Measurements from ENCODE around the gene DCDC2C. TPM values are rescaled to one million over a fixed set of nuclear protein-coding genes. Genes with fewer than 3 reads are reported as not detected.

The DCDC2C gene
- total RNA-seq, 1 donor from 2014 or later = not detected

DNA sequence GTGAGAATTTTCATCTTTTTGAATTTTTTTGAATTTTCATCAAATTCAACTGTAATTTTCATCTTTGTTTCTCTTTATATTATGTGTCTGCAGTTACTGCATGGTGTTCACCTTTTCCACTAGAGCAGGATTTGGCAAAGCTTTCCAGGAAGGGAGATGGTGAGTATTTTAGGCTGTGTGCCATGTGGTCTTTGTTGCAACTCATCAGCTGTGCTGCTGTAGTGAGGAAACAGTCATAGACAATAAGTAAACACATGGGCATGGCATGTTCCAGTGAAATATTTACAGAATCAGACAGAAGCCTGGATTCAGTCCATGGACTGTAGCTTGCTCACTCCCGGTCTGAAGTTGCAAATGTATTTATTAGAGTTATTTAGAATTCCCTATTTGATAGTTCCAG is 120.4 kb downstream of the DCDC2C start:
- Histone ChIP-seq H3K27ac (no peak overlapping the region), H3K9me3 (no peaks in the 10 kb centered on the region), H3K36me3 (no peaks in the 10 kb centered on the region), H3K27me3 (no peaks in the 10 kb centered on the region), H3K4me3 (no peak overlapping the region), H3K4me1 (no peaks in the 10 kb centered on the region)
- ATAC-seq = no peak
- DNase-seq = no peak
- TF ChIP-seq CTCF (IDR thresholded peaks at IDR 0.05) = no peak
- intact Hi-C loops (cut with DNase I) = no loop called here

DNA sequence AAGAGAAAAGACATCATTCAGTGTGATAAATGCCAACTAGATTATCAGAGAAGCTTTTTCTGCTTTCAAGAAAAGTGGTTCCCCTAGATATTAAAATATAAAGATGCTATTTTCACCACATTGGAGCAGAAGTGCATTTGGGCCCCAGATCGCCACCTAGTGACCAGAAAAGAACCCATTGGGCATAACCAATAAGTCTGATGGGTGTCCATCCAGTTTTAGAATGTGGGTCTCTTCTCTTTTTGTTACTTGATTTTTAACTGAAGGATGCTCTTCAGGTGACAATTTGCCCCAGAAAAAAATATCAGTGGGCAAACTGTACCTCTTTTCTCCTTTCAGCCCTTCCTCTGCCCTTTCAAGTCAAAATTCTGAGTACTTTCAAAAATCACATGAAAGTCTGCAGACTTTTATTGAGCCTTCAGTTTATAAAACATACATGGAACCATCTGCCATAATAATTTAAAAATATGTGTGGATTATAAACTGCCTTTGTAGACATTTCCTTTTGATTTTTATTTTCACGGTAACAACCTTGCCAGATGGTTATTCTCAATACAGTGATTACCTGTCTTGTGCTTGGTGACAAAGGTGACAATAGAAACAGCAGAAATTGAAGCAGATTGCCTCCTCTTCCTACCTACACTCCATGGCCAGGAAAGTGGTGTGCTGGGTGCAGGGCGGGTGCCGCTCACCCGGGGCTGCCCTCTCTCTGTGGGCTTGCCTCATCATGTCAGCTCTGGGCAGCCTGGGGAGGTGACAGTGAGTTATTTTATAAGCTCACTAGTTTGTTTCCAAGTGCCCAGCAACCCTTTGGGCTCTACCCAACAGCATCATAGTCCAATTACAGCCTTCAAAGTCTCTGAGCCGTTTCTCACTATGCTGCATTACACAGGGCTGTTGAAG is 124.5 kb downstream of the DCDC2C start:
- ATAC-seq (no peak), DNase-seq (no peak)
- peaks cover under 1% of the 10 kb centered on the region for H3K27me3 ChIP-seq
- no peak overlapping the region for H3K27ac ChIP-seq
- H3K4me3 ChIP-seq = no peak overlapping the region
- peak; percentile 66 for TF ChIP-seq CTCF (IDR thresholded peaks at IDR 0.05)
- H3K36me3 ChIP-seq = no peaks in the 10 kb centered on the region
- intact Hi-C loops (cut with DNase I) = no loop called here
- no peaks in the 10 kb centered on the region for H3K9me3 ChIP-seq
- H3K4me1 ChIP-seq = no peaks in the 10 kb centered on the region

GRCh38 chr2:3830796-3831195 is 127.4 kb downstream of the DCDC2C start:
- no peaks in the 10 kb centered on the region for H3K36me3 ChIP-seq
- ATAC-seq = no peak
- H3K4me3 ChIP-seq = no peak overlapping the region
- DNase-seq = no peak
- peaks cover 12% of the 10 kb centered on the region for H3K27me3 ChIP-seq
- intact Hi-C loops (cut with DNase I) = no loop called here
- TF ChIP-seq CTCF (IDR thresholded peaks at IDR 0.05) = no peak
- H3K4me1 ChIP-seq = no peaks in the 10 kb centered on the region
- H3K27ac ChIP-seq = no peak overlapping the region
- no peaks in the 10 kb centered on the region for H3K9me3 ChIP-seq

- DNase-seq = no peak
- peaks cover 17% of the 10 kb centered on the region for H3K27me3 ChIP-seq
- intact Hi-C loops (cut with DNase I) = no loop called here
These were observed 133.7 kb downstream of the DCDC2C start for GRCh38 chr2:3837086-3837485.

DNA sequence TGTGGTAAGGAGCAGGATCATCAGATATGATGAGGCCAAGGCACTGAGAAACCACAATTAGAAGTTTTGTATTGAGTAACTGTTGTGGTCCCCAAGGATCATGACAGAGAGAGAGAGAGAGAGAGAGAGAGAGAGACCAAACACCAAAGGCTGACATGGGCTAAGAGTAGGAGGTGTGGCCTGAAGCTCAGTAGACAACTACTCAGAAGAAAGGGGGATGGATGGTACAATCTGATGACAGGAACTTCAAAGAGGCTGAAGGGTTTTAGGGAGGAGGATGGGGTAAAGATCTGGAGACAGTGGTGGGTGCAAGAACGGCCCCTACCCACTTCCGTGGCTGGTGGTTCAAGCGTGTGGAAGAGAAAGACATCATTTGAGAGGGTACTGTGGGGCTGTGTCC is 135.0 kb downstream of the DCDC2C start:
- H3K9me3 ChIP-seq = no peaks in the 10 kb centered on the region
- no peak for DNase-seq
- no peak for TF ChIP-seq CTCF (IDR thresholded peaks at IDR 0.05)
- H3K36me3 ChIP-seq = no peaks in the 10 kb centered on the region
- intact Hi-C loops (cut with DNase I) = no loop called here
- H3K4me3 ChIP-seq = no peak overlapping the region
- peaks cover 13% of the 10 kb centered on the region for H3K27me3 ChIP-seq
- no peak for ATAC-seq
- no peak overlapping the region for H3K27ac ChIP-seq
- no peaks in the 10 kb centered on the region for H3K4me1 ChIP-seq

More at GRCh38 chr2:3837086-3837485, 133.7 kb downstream of the DCDC2C start:
- Histone ChIP-seq H3K4me1 (no peaks in the 10 kb centered on the region), H3K36me3 (no peaks in the 10 kb centered on the region), H3K4me3 (no peak overlapping the region), H3K27ac (no peak overlapping the region), H3K9me3 (no peaks in the 10 kb centered on the region)
- ATAC-seq = no peak
- TF ChIP-seq CTCF (IDR thresholded peaks at IDR 0.05) = no peak

Data from upper lobe of right lung (tissue), 1 donor.